OCI-LY3 (cell line): Measurements from ENCODE around the gene COL10A1.

Source experiments
- H2AFZ ChIP-seq: fragments of 200-600, 300-600 bp; shearing (Covaris generic); 2 replicates; pipeline ENCODE4 v1.6.0; 2014; ENCODE audit warnings: antibody characterized with exemption, low read depth, low read length
- H3K27ac ChIP-seq: fragments of 200-600, 300-600 bp; sonication (generic); 2 replicates; pipeline ENCODE4 v1.5.1; 2014; ENCODE audit warnings: mild to moderate bottlenecking, low read length, moderate library complexity, mixed read lengths
- H3K27me3 ChIP-seq: fragments of 200-600, 300-600 bp; sonication (generic); 2 replicates; pipeline ENCODE4 v1.6.1; 2014; ENCODE audit warnings: low read depth, low read length, mixed read lengths
- H3K36me3 ChIP-seq: fragments of 200-600, 300-600 bp; sonication (generic); replicated peaks from 2 replicates; pipeline ENCODE3; 2014; ENCODE audit warnings: low read depth, low read length, mixed read lengths
- H3K4me1 ChIP-seq: fragments of 300-600, 200-600 bp; sonication (generic); 2 replicates; pipeline ENCODE4 v1.6.1; 2014; ENCODE audit warnings: low read length, mixed read lengths
- H3K4me2 ChIP-seq: fragments of 200-600, 300-600 bp; sonication (generic); 2 replicates; pipeline ENCODE4 v1.6.1; 2014; ENCODE audit warnings: low read length, mixed read lengths
- H3K4me3 ChIP-seq: fragments of 300-600, 200-600 bp; sonication (generic); 2 replicates; pipeline ENCODE4 v1.5.1; 2014; ENCODE audit warnings: antibody characterized with exemption, mild to moderate bottlenecking, low read length, moderate library complexity
- H3K79me2 ChIP-seq: fragments of 300-600, 200-600 bp; shearing (Covaris generic); 2 replicates; pipeline ENCODE4 v1.6.1; 2014; ENCODE audit warnings: mild to moderate bottlenecking, low read length, mixed read lengths
- H3K9ac ChIP-seq: fragments of 300-600, 200-600 bp; shearing (Covaris generic); 2 replicates; pipeline ENCODE4 v1.6.0; 2014; ENCODE audit warnings: mild to moderate bottlenecking, low read length, moderate library complexity
- H3K9me3 ChIP-seq: fragments of 200-600, 300-600 bp; shearing (Covaris generic); 2 replicates; pipeline ENCODE4 v1.6.1; 2014; ENCODE audit warnings: low read length, mixed read lengths; ENCODE audit not compliant: insufficient read depth
- H4K20me1 ChIP-seq: fragments of 200-600, 300-600 bp; sonication (generic); 2 replicates; pipeline ENCODE4 v1.6.1; 2016; ENCODE audit warnings: low read length, mixed read lengths; ENCODE audit not compliant: insufficient read depth
- CTCF ChIP-seq: fragments of 200-600, 300-600 bp; sonication (generic); IDR thresholded peaks from 2 replicates; pipeline ENCODE4 v1.5.1; 2014; ENCODE audit warnings: antibody characterized with exemption, low read length, low read depth
- EZH2phosphoT487 ChIP-seq: fragments of 200-600 bp; shearing (Covaris generic); IDR thresholded peaks from 2 replicates; pipeline ENCODE4 v1.6.1; 2018; ENCODE audit warnings: antibody characterized with exemption, mixed run types, low read depth

Gene COL10A1

GRCh38 chr6:116105247-116105646 is 20.7 kb downstream of the COL10A1 start:
- Histone ChIP-seq H2AFZ (no peak overlapping the region), H3K9me3 (no peaks in the 10 kb centered on the region), H3K4me3 (no peak overlapping the region), H3K27me3 (no peaks in the 10 kb centered on the region), H3K9ac (no peak overlapping the region), H3K4me2 (no peak overlapping the region), H4K20me1 (peaks cover 3% of the 10 kb centered on the region; the same call in 1 of the 2 replicates), H3K79me2 (peaks cover 36% of the 10 kb centered on the region), H3K36me3 (peaks cover 13% of the 10 kb centered on the region), H3K27ac (no peak overlapping the region), H3K4me1 (peaks cover 19% of the 10 kb centered on the region)
- no peak for TF ChIP-seq CTCF
- no peak for TF ChIP-seq EZH2phosphoT487

- Histone ChIP-seq H3K27me3 (no peaks in the 10 kb centered on the region), H3K4me2 (no peak overlapping the region), H3K4me1 (peaks cover 19% of the 10 kb centered on the region), H3K4me3 (no peak overlapping the region), H3K27ac (no peak overlapping the region), H3K9me3 (no peaks in the 10 kb centered on the region), H3K79me2 (peaks cover 39% of the 10 kb centered on the region), H3K36me3 (peaks cover 13% of the 10 kb centered on the region), H4K20me1 (peaks cover 3% of the 10 kb centered on the region; the same call in 1 of the 2 replicates), H2AFZ (no peak overlapping the region), H3K9ac (no peak overlapping the region)
- TF ChIP-seq CTCF (no peak), EZH2phosphoT487 (no peak)
Observed at GRCh38 chr6:116104636-116105035, 21.3 kb downstream of the COL10A1 start.

DNA sequence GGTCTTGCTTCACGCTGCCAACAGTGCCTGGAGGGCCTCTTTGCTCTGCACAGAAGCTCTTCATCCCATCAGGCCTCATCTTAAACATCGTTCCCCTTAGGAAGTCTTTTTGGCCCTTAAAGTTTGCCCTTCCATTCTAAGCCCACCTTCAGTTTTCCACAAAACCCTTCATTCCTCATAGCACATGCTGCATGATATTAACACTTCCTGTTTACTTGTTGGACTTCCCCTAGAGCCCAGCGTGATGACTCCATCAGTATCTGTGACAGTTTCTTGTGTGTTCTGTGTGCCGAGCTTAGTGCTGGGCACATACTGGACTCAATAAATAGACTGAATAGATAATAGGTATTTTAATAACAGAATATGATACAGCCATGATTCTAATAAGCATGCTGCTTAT is 23.1 kb downstream of the COL10A1 start:
- TF ChIP-seq EZH2phosphoT487 (no peak), CTCF (no peak)
- Histone ChIP-seq H3K27ac (no peak overlapping the region), H3K4me1 (peaks cover 29% of the 10 kb centered on the region), H3K79me2 (peaks cover 39% of the 10 kb centered on the region), H3K9me3 (no peaks in the 10 kb centered on the region), H2AFZ (no peak overlapping the region), H3K36me3 (peaks cover 6% of the 10 kb centered on the region), H4K20me1 (peaks cover 3% of the 10 kb centered on the region; the same call in 1 of the 2 replicates), H3K4me2 (peak overlapping the region; percentile 86), H3K27me3 (no peaks in the 10 kb centered on the region), H3K9ac (no peak overlapping the region; the same call in 1 of the 2 replicates), H3K4me3 (no peak overlapping the region)

- no peak overlapping the region for H2AFZ ChIP-seq
- H3K79me2 ChIP-seq, result peaks cover 39% of the 10 kb centered on the region
- peak overlapping the region; percentile 93 for H3K4me3 ChIP-seq
- H3K4me2 ChIP-seq, result peak overlapping the region; percentile 86
- H3K27me3 ChIP-seq, result no peaks in the 10 kb centered on the region
- no peak overlapping the region for H3K27ac ChIP-seq
- no peak for TF ChIP-seq EZH2phosphoT487
- no peak for TF ChIP-seq CTCF
- peak overlapping the region; percentile 77 for H3K9ac ChIP-seq
- H3K4me1 ChIP-seq, result peaks cover 29% of the 10 kb centered on the region
- no peaks in the 10 kb centered on the region for H3K9me3 ChIP-seq
- peaks cover 3% of the 10 kb centered on the region; the same call in 1 of the 2 replicates for H4K20me1 ChIP-seq
- H3K36me3 ChIP-seq, result peaks cover 5% of the 10 kb centered on the region
Observed at GRCh38 chr6:116101790-116102189, 24.1 kb downstream of the COL10A1 start.
